HCT116 (cell line): ENCODE data around the gene RPTOR. TPM values are rescaled to one million over a fixed set of nuclear protein-coding genes. Genes with fewer than 3 reads are reported as not detected.

Source experiments
- ATAC-seq: fragments of 200-7000 bp; cut with Tn5 transposase; 2 replicates; pipeline ENCODE4 v1.9.1; 2020; ENCODE audit warnings: mild to moderate bottlenecking, moderate library complexity
- BruUV-seq: library from RNA; stranded (reverse); fragments of 400-500 nt; replicated peaks from 2 replicates; lab custom pipeline; 2021; lab: Mats Ljungman, UMichigan
- CTCF ChIA-PET: fragments of 300-600 bp; sonication (Branson Sonifier 250); formaldehyde crosslinking; loops from one replicate; lab custom pipeline; 2021; ENCODE audit warnings: antibody characterized with exemption; lab: Charles Lee
- POLR2A ChIA-PET: fragments of 300-600, 350-600 bp; sonication (Branson Sonifier 250); formaldehyde crosslinking; loops from one replicate; lab custom pipeline; 2021; ENCODE audit warnings: antibody characterized with exemption; lab: Charles Lee
- RAD21 ChIA-PET, 2 experiments: fragments of 300-600 bp; sonication (Branson Sonifier 250); formaldehyde crosslinking; loops; one replicate each; lab custom pipeline; 2023; ENCODE audit warnings: low total read pairs in 2 of 2; ENCODE audit not compliant: uncharacterized antibody in 2 of 2, unreplicated experiment in 2 of 2, low non-redundant PET in 1 of 2; lab: Charles Lee
- DNase-seq: peaks from one replicate; pipeline ENCODE4 v3.0.0-alpha.2; 2010; ENCODE audit warnings: low read depth, low spot score
- H2AFZ ChIP-seq: fragments of 200-600 bp; shearing (Covaris generic), sonication (generic); 2 replicates; pipeline ENCODE4 v1.6.1; 2017; ENCODE audit warnings: low read depth, mixed run types, mixed read lengths, antibody characterized with exemption, low read length; ENCODE audit not compliant: poor library complexity, severe bottlenecking
- H3K27ac ChIP-seq: 2 replicates; pipeline ENCODE4 v1.5.1; 2012; ENCODE audit warnings: low read depth, low read length
- H3K27me3 ChIP-seq: fragments of 200-600 bp; sonication (generic); 2 replicates; pipeline ENCODE4 v1.6.1; 2016; ENCODE audit warnings: mixed run types, low read length, mixed read lengths; ENCODE audit not compliant: insufficient read depth
- H3K36me3 ChIP-seq, 2 experiments: fragments of 200-500 bp in 1 of 2; fragments of 200-600 bp in 1 of 2; sonication (Bioruptor generic) in 1 of 2; sonication (generic) in 1 of 2; 2 replicates each; pipeline versions ENCODE4 v1.5.1 to v1.6.1; 2014 to 2016; ENCODE audit warnings: low read length in 2 of 2, inconsistent platforms in 1 of 2, mixed read lengths in 1 of 2, mixed run types in 1 of 2; ENCODE audit not compliant: insufficient read depth in 2 of 2, control insufficient read depth in 1 of 2
- H3K4me1 ChIP-seq, 2 experiments: fragments of 200-600 bp in 1 of 2; sonication (generic) in 1 of 2; 2 replicates each; pipeline versions ENCODE4 v1.5.1 to v1.6.1; 2012 to 2017; ENCODE audit warnings: low read length in 2 of 2, inconsistent platforms in 1 of 2, mild to moderate bottlenecking in 1 of 2, mixed read lengths in 1 of 2, mixed run types in 1 of 2, moderate library complexity in 1 of 2; ENCODE audit not compliant: insufficient read depth in 2 of 2, control insufficient read depth in 1 of 2
- H3K4me2 ChIP-seq: fragments of 200-600 bp; sonication (generic); 2 replicates; pipeline ENCODE4 v1.6.1; 2017; ENCODE audit warnings: mixed run types, low read length, mixed read lengths
- H3K4me3 ChIP-seq, 2 experiments: fragments of 200-600 bp in 1 of 2; sonication (generic) in 1 of 2; replicated peaks in 1 of 2; 2 replicates each; pipeline ENCODE4 v1.5.1; 2011 to 2016; ENCODE audit warnings: low read length in 2 of 2, control low read depth in 1 of 2, low read depth in 1 of 2, mild to moderate bottlenecking in 1 of 2, mixed read lengths in 1 of 2, mixed run types in 1 of 2
- H3K79me2 ChIP-seq: fragments of 200-600 bp; sonication (generic); 2 replicates; pipeline ENCODE4 v1.6.1; 2017; ENCODE audit warnings: mild to moderate bottlenecking, mixed run types, low read length, moderate library complexity, mixed read lengths; ENCODE audit not compliant: insufficient read depth
- H3K9ac ChIP-seq: fragments of 200-600 bp; sonication (generic); 2 replicates; pipeline ENCODE4 v1.6.1; 2016; ENCODE audit warnings: low read length, mixed read lengths
- H3K9me2 ChIP-seq: fragments of 200-600 bp; sonication (generic), shearing (Covaris generic); 2 replicates; pipeline ENCODE4 v1.6.1; 2017; ENCODE audit warnings: mixed run types, mild to moderate bottlenecking, moderate library complexity; ENCODE audit not compliant: insufficient read depth
- H3K9me3 ChIP-seq, 2 experiments: fragments of 200-500 bp in 1 of 2; fragments of 200-600 bp in 1 of 2; sonication (Bioruptor generic) in 1 of 2; sonication (generic) in 1 of 2; 2 replicates each; pipeline ENCODE4 v1.6.1; 2014 to 2017; ENCODE audit warnings: low read length in 2 of 2, mixed read lengths in 2 of 2, inconsistent platforms in 1 of 2, low read depth in 1 of 2, mild to moderate bottlenecking in 1 of 2, mixed run types in 1 of 2, moderate library complexity in 1 of 2; ENCODE audit not compliant: control insufficient read depth in 1 of 2, insufficient read depth in 1 of 2
- H4K20me1 ChIP-seq: fragments of 200-600 bp; sonication (generic), shearing (Covaris generic); 2 replicates; pipeline ENCODE4 v1.6.1; 2017; ENCODE audit warnings: mixed run types, mild to moderate bottlenecking, moderate library complexity; ENCODE audit not compliant: insufficient read depth
- ATF3 ChIP-seq: IDR thresholded peaks from 2 replicates; pipeline ENCODE4 v1.6.1; 2012
- CTCF ChIP-seq, 3 experiments: fragments of 200-600 bp in 1 of 3; sonication (generic) in 1 of 3; IDR thresholded peaks in 2 of 3; conservative IDR thresholded peaks in 1 of 3; 2 replicates each; pipeline ENCODE4 v1.5.1; 2012 to 2017; ENCODE audit warnings: low read depth in 2 of 3, low read length in 2 of 3, antibody characterized with exemption in 1 of 3, borderline replicate concordance in 1 of 3, control low read depth in 1 of 3, mild to moderate bottlenecking in 1 of 3, mixed read lengths in 1 of 3, mixed run types in 1 of 3, moderate library complexity in 1 of 3; ENCODE audit not compliant: insufficient read depth in 1 of 3
- EGR1 ChIP-seq: IDR thresholded peaks from 2 replicates; pipeline ENCODE4 v1.6.1; 2012; ENCODE audit warnings: low read depth
- ELF1 ChIP-seq: IDR thresholded peaks from 2 replicates; pipeline ENCODE4 v1.6.1; 2012; ENCODE audit warnings: low read depth, borderline replicate concordance
- EZH2 ChIP-seq: fragments of 200-600 bp; sonication (generic); IDR thresholded peaks from 2 replicates; pipeline ENCODE4 v1.6.1; 2017; ENCODE audit warnings: antibody characterized with exemption, mixed run types
- EZH2phosphoT487 ChIP-seq: fragments of 200-600 bp; IDR thresholded peaks from 2 replicates; pipeline ENCODE4 v1.6.1; 2018; ENCODE audit warnings: antibody characterized with exemption, borderline replicate concordance
- JUND ChIP-seq: IDR thresholded peaks from 2 replicates; pipeline ENCODE4 v1.6.1; 2012
- MAX ChIP-seq: IDR thresholded peaks from 2 replicates; pipeline ENCODE4 v1.6.1; 2012
- POLR2A ChIP-seq: IDR thresholded peaks from 2 replicates; pipeline ENCODE4 v1.7.0; 2011; ENCODE audit warnings: borderline replicate concordance; ENCODE audit not compliant: insufficient read depth, insufficient read length; ENCODE audit errors: extremely low read depth
- RAD21 ChIP-seq: IDR thresholded peaks from 2 replicates; pipeline ENCODE4 v1.6.1; 2012; ENCODE audit warnings: low read depth, mild to moderate bottlenecking
- REST ChIP-seq: IDR thresholded peaks from 2 replicates; pipeline ENCODE4 v1.6.1; 2012; ENCODE audit warnings: low read depth
- SIN3A ChIP-seq: IDR thresholded peaks from 2 replicates; pipeline ENCODE4 v1.6.1; 2012; ENCODE audit warnings: low read depth
- SP1 ChIP-seq: IDR thresholded peaks from 2 replicates; pipeline ENCODE4 v1.6.1; 2012; ENCODE audit warnings: low read depth
- SRF ChIP-seq: IDR thresholded peaks from 2 replicates; pipeline ENCODE4 v1.6.1; 2012; ENCODE audit warnings: low read depth
- TCF7L2 ChIP-seq: IDR thresholded peaks from 2 replicates; pipeline ENCODE4 v1.7.0; 2011; ENCODE audit warnings: borderline replicate concordance, inconsistent platforms; ENCODE audit not compliant: insufficient read depth, insufficient read length; ENCODE audit errors: extremely low read depth
- YY1 ChIP-seq: IDR thresholded peaks from 2 replicates; pipeline ENCODE4 v1.6.1; 2011; ENCODE audit warnings: low read length, low read depth, moderate library complexity, mild to moderate bottlenecking; ENCODE audit not compliant: insufficient replicate concordance; ENCODE audit errors: extremely low read depth
- ZBTB33 ChIP-seq: IDR thresholded peaks from 2 replicates; pipeline ENCODE4 v1.6.1; 2011; ENCODE audit warnings: mild to moderate bottlenecking, low read length, moderate library complexity; ENCODE audit not compliant: insufficient replicate concordance; ENCODE audit errors: extremely low read depth
- ZFX ChIP-seq: fragments of 450-650 bp; IDR thresholded peaks from 2 replicates; pipeline ENCODE4 v1.6.1; 2017
- ZNF274 ChIP-seq: fragments of 200-500 bp; sonication (Bioruptor generic); IDR thresholded peaks from 2 replicates; pipeline ENCODE4 v1.6.1; 2014; ENCODE audit warnings: mild to moderate bottlenecking, low read depth, low read length, inconsistent platforms
- intact Hi-C: fragments of 100-400 bp; cut with micrococcal nuclease; formaldehyde crosslinking; loops from 2 replicates; pipeline ENCODE4 v1.10.0; 2022
- total RNA-seq: library from RNA; stranded (reverse); gene quantifications from one replicate; pipeline ENCODE4 v1.2.1, GENCODE V29; 2021; ENCODE audit not compliant: unreplicated experiment

Gene RPTOR
- total RNA-seq, 1 experiment from 2014 or later, result 69.5 TPM

- no TSS peak for BruUV-seq
- POLR2A ChIA-PET, result no interaction called here
- H4K20me1 ChIP-seq, result no peaks in the 10 kb centered on the region
- H3K9ac ChIP-seq, result no peak overlapping the region
- DNase-seq (no peak), ATAC-seq (no peak)
- H3K36me3 ChIP-seq, result peaks cover 0 to 7% of the 10 kb centered on the region in 2 experiments; a peak in 1 of 4 replicates
- H3K9me2 ChIP-seq, result no peaks in the 10 kb centered on the region
- no peak overlapping the region for H3K4me2 ChIP-seq
- intact Hi-C loops, result no loop called here
- H2AFZ ChIP-seq, result no peak overlapping the region
- H3K9me3 ChIP-seq, result peaks cover 5 to 9% of the 10 kb centered on the region in 2 experiments; a peak in 3 of 4 replicates
- CTCF ChIA-PET, result no interaction called here
- H3K27me3 ChIP-seq, result no peaks in the 10 kb centered on the region
- H3K4me3 ChIP-seq, result no peak overlapping the region
- no peaks in the 10 kb centered on the region for H3K4me1 ChIP-seq
- RAD21 ChIA-PET, result no interaction called here
- no peak overlapping the region for H3K27ac ChIP-seq
- H3K79me2 ChIP-seq, result no peaks in the 10 kb centered on the region
- TF ChIP-seq EZH2, result no peak
- TF ChIP-seq MAX, result no peak
- no peak for TF ChIP-seq SIN3A
- TF ChIP-seq SP1, result no peak
- TF ChIP-seq TCF7L2, result no peak
- TF ChIP-seq POLR2A, result no peak
- no peak for TF ChIP-seq YY1
- no peak for TF ChIP-seq ELF1
- TF ChIP-seq ZNF274, result no peak
- no peak for TF ChIP-seq REST
- TF ChIP-seq EZH2phosphoT487, result no peak
- TF ChIP-seq EGR1, result no peak
- TF ChIP-seq ATF3, result no peak
- no peak for TF ChIP-seq SRF
- no peak for TF ChIP-seq RAD21
- no peak for TF ChIP-seq JUND
- TF ChIP-seq CTCF (IDR thresholded peaks at IDR 0.05 in 2 of 3, conservative IDR thresholded peaks at IDR 0.05 in 1 of 3; ENCODE audit: borderline replicate concordance in 1 of 3, insufficient read depth in 1 of 3, low read depth in 2 of 3, low read length in 2 of 3), result no peak
- TF ChIP-seq ZBTB33, result no peak
- TF ChIP-seq ZFX, result no peak
These were observed 259.8 kb downstream of the RPTOR start for GRCh38 chr17:80804466-80804865.
